Measurements from ENCODE around the gene NCOA3. TPM values are rescaled to one million over a fixed set of nuclear protein-coding genes. Genes with fewer than 3 reads are reported as not detected.
A peak's percentile ranks its signal among the peaks of the same experiment; 100 is the strongest.

NCOA3 gene
- polyA plus RNA-seq, 1 of the 3 experiments (the other 2 are of a cell fraction) = 5.8 TPM

DNA sequence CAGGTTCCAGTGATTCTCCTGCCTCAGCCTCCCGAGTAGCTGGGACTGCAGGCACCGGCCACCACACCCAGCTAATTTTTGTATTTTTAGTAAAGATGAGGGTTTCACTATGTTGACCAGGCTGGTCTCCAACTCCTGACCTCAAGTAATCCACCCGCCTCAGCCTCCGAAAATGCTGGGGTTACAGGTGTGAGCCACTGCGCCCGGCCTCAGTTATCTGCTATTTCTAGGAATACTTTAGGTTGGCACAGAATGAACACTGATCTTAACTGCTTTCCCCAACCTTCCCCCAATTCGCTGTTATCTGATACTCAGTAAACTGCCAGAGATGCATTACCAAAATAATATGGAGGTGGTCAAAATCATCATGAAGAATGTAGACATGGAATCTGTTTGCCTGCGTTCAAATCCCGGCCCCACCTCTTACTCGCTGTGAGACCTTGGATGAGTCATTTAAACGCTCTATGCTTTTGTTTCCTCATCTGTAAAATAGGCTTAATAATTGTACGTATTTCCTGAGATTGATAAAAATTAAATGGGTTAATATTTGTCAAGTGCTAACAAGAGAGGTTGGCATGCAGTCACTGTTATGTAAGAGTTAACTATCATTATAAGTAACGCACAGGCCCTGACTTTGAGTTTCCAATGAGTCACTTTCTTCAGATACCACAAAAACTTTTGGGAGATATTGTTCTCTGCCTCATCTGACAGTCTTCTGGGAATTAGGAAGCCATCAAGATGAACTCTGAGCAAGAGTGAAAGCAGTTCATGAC is 44.5 kb upstream of the NCOA3 start:
- Histone ChIP-seq H3K79me2 (ENCODE audit: insufficient read depth) (no peaks in the 10 kb centered on the region), H3F3A (replicated peaks; ENCODE audit: insufficient read depth) (peaks cover 23% of the 10 kb centered on the region), H3K9me2 (no peaks in the 10 kb centered on the region), H4K20me1 (ENCODE audit: insufficient read depth) (no peaks in the 10 kb centered on the region), H3K27me3 (ENCODE audit: insufficient read depth) (no peaks in the 10 kb centered on the region), H3K9me3 (peaks cover 4% of the 10 kb centered on the region; the same call in 1 of the 2 replicates), H3K4me2 (no peak overlapping the region), H3K27ac (ENCODE audit: low read depth in 2 of 2, low read length in 1 of 2) (peak overlapping the region in 1 of 2 experiments; percentile 57; a peak in 2 of 4 replicates), H3K9ac (no peak overlapping the region), H3K4me1 (ENCODE audit: control insufficient read depth in 1 of 2, insufficient read depth in 2 of 2, low read depth in 1 of 2, low read length in 1 of 2) (no peaks in the 10 kb centered on the region), H3K36me3 (replicated peaks in 1 of 2; ENCODE audit: control insufficient read depth in 1 of 2, insufficient read depth in 2 of 2, low read length in 1 of 2) (no peaks in the 10 kb centered on the region), H3K4me3 (ENCODE audit: low read depth in 2 of 2, low read length in 1 of 2) (no peak overlapping the region), H2AFZ (ENCODE audit: low read depth) (no peak overlapping the region)
- TF ChIP-seq, protein P1, sequence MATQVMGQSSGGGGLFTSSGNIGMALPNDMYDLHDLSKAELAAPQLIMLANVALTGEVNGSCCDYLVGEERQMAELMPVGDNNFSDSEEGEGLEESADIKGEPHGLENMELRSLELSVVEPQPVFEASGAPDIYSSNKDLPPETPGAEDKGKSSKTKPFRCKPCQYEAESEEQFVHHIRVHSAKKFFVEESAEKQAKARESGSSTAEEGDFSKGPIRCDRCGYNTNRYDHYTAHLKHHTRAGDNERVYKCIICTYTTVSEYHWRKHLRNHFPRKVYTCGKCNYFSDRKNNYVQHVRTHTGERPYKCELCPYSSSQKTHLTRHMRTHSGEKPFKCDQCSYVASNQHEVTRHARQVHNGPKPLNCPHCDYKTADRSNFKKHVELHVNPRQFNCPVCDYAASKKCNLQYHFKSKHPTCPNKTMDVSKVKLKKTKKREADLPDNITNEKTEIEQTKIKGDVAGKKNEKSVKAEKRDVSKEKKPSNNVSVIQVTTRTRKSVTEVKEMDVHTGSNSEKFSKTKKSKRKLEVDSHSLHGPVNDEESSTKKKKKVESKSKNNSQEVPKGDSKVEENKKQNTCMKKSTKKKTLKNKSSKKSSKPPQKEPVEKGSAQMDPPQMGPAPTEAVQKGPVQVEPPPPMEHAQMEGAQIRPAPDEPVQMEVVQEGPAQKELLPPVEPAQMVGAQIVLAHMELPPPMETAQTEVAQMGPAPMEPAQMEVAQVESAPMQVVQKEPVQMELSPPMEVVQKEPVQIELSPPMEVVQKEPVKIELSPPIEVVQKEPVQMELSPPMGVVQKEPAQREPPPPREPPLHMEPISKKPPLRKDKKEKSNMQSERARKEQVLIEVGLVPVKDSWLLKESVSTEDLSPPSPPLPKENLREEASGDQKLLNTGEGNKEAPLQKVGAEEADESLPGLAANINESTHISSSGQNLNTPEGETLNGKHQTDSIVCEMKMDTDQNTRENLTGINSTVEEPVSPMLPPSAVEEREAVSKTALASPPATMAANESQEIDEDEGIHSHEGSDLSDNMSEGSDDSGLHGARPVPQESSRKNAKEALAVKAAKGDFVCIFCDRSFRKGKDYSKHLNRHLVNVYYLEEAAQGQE (IDR thresholded peaks at IDR 0.05; ENCODE audit: low read depth, low read length) = no peak
- TF ChIP-seq NRF1 (IDR thresholded peaks at IDR 0.05; ENCODE audit: low read depth, low read length) (no peak), EZH2phosphoT487 (IDR thresholded peaks at IDR 0.05; ENCODE audit: borderline replicate concordance, low read depth) (no peak), FOXJ3 (CRISPR knock-in tag; IDR thresholded peaks at IDR 0.05) (no peak), GATA2 (CRISPR knock-in tag; IDR thresholded peaks at IDR 0.05) (no peak), GABPA (IDR thresholded peaks at IDR 0.05; ENCODE audit: low read depth) (no peak), RXRA (IDR thresholded peaks at IDR 0.05; ENCODE audit: borderline replicate concordance, low read depth) (peak; percentile 59; the same call in 1 of the 2 replicates), TCF12 (IDR thresholded peaks at IDR 0.05) (peak; percentile 70; the same call in 1 of the 2 replicates), RAD21 (IDR thresholded peaks at IDR 0.05; ENCODE audit: low read length) (no peak), EP300 (IDR thresholded peaks at IDR 0.05; ENCODE audit: borderline replicate concordance in 1 of 2, low read depth in 1 of 2, low read length in 1 of 2) (peak in 1 of 2 experiments; percentile 42; a peak in 1 of 4 replicates), POLR2AphosphoS5 (IDR thresholded peaks at IDR 0.05; ENCODE audit: low read depth, low read length) (no peak), FOXM1 (IDR thresholded peaks at IDR 0.05; ENCODE audit: low read depth) (no peak), FOSL2 (IDR thresholded peaks at IDR 0.05; ENCODE audit: borderline replicate concordance, low read depth) (peak; percentile 62), JUND (IDR thresholded peaks at IDR 0.05) (peak; percentile 34; the same call in 1 of the 2 replicates)
- TF ChIP-seq, protein P2, sequence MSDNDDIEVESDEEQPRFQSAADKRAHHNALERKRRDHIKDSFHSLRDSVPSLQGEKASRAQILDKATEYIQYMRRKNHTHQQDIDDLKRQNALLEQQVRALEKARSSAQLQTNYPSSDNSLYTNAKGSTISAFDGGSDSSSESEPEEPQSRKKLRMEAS (IDR thresholded peaks at IDR 0.05; ENCODE audit: low read depth) = no peak
- TF ChIP-seq, protein P3, sequence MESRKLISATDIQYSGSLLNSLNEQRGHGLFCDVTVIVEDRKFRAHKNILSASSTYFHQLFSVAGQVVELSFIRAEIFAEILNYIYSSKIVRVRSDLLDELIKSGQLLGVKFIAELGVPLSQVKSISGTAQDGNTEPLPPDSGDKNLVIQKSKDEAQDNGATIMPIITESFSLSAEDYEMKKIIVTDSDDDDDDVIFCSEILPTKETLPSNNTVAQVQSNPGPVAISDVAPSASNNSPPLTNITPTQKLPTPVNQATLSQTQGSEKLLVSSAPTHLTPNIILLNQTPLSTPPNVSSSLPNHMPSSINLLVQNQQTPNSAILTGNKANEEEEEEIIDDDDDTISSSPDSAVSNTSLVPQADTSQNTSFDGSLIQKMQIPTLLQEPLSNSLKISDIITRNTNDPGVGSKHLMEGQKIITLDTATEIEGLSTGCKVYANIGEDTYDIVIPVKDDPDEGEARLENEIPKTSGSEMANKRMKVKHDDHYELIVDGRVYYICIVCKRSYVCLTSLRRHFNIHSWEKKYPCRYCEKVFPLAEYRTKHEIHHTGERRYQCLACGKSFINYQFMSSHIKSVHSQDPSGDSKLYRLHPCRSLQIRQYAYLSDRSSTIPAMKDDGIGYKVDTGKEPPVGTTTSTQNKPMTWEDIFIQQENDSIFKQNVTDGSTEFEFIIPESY (IDR thresholded peaks at IDR 0.05; ENCODE audit: borderline replicate concordance, low read depth) = no peak
- TF ChIP-seq, protein P4, sequence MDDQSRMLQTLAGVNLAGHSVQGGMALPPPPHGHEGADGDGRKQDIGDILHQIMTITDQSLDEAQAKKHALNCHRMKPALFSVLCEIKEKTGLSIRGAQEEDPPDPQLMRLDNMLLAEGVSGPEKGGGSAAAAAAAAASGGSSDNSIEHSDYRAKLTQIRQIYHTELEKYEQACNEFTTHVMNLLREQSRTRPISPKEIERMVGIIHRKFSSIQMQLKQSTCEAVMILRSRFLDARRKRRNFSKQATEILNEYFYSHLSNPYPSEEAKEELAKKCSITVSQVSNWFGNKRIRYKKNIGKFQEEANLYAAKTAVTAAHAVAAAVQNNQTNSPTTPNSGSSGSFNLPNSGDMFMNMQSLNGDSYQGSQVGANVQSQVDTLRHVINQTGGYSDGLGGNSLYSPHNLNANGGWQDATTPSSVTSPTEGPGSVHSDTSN (IDR thresholded peaks at IDR 0.05) = peak; percentile 58
- TF ChIP-seq, protein P5, sequence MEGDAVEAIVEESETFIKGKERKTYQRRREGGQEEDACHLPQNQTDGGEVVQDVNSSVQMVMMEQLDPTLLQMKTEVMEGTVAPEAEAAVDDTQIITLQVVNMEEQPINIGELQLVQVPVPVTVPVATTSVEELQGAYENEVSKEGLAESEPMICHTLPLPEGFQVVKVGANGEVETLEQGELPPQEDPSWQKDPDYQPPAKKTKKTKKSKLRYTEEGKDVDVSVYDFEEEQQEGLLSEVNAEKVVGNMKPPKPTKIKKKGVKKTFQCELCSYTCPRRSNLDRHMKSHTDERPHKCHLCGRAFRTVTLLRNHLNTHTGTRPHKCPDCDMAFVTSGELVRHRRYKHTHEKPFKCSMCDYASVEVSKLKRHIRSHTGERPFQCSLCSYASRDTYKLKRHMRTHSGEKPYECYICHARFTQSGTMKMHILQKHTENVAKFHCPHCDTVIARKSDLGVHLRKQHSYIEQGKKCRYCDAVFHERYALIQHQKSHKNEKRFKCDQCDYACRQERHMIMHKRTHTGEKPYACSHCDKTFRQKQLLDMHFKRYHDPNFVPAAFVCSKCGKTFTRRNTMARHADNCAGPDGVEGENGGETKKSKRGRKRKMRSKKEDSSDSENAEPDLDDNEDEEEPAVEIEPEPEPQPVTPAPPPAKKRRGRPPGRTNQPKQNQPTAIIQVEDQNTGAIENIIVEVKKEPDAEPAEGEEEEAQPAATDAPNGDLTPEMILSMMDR (IDR thresholded peaks at IDR 0.05) = no peak
- ChIA-PET POLR2A (no interaction called here), CTCF (interaction anchor here (1.0 kb wide), 1 partner anchor 73 kb away, joined by 4 read pairs; no protein-coding TSS in a partner anchor)
- DNase-seq = no peak
- WGBS (ENCODE audit: low lambda C conversion rate) = 69% methylated on average over 13 of the region's 13 CpGs

All from SK-N-SH (cell line).